ENCODE results near the gene SLC26A1. TPM values are rescaled to one million over a fixed set of nuclear protein-coding genes. Genes with fewer than 3 reads are reported as not detected.

SLC26A1 gene
- total and polyA plus RNA-seq, 2 of the 13 experiments (the other 11 are each of a cell fraction or from before 2014, with no cell fraction given) = 5.4 to 22.9 TPM

DNA sequence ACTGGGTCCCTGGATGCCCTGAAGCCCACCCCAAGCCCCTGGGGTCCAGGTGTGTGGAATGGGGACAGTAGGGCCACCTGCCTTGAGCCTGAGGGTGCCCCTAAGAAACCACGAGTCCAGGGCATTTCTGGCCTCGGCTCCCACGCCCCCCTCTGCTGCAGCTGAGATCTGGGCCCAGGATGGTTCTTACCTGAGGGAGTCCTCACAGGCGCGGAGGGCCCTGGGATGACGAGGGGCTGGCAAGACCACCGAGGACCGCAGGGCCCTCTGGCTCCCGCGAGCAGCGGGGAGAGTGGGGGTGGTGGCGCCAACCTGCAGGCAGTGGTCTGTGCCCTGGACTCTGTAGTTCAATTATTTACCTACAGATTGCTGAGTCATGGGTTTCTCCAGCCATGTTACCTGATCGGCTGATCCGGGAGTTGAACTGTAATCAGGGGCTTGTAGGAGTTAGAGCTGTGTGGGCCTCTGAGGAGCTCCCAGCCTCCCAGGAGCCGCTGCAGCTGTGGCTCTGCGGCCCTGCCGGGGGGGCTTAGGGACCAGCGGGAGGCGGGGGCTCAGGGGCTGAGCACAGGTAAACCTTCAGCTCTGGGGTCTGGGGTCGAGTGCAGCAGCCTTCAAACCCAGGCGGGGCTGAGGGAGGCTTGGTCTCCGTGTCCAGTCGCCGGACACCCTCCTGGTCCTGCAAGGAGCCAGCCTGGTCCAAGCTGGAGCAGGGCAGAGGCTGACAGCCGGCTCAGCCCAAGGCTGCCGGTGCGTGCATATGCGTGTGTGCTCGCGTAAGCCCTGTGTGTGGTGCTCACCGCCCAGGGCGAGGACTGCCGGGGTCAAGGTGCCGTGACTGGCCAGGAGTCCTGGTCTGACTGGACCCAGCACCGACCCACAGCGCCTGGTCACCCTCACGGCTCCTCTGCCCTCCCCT is at the start of gene SLC26A1 (continued):
- no peak for TF ChIP-seq MZF1 (CRISPR knock-in tag; IDR thresholded peaks at IDR 0.05; ENCODE audit: borderline replicate concordance)
- peak; percentile 30 for TF ChIP-seq HNRNPLL (IDR thresholded peaks at IDR 0.05; ENCODE audit: low read depth, low read length, poor library complexity, severe bottlenecking)
- TF ChIP-seq JUND (CRISPR knock-in tag; IDR thresholded peaks at IDR 0.05) = 0 out of 2 replicates have a peak, but pooled peaks have one; percentile 39
- no peak; the same call in 1 of the 2 replicates for TF ChIP-seq ZNF724P (CRISPR knock-in tag; IDR thresholded peaks at IDR 0.05; ENCODE audit: borderline replicate concordance)
- TF ChIP-seq POGZ (CRISPR knock-in tag; IDR thresholded peaks at IDR 0.05) = peak; percentile 10; the same call in 1 of the 2 replicates
- no peak; the same call in 1 of the 2 replicates for TF ChIP-seq NR2F6 (IDR thresholded peaks at IDR 0.05)
- peak; percentile 69 for TF ChIP-seq NR2F6 (CRISPR knock-in tag; IDR thresholded peaks at IDR 0.05)
- TF ChIP-seq ZNF878 (CRISPR knock-in tag; IDR thresholded peaks at IDR 0.05) = no peak; the same call in 1 of the 2 replicates
- TF ChIP-seq, protein P1, sequence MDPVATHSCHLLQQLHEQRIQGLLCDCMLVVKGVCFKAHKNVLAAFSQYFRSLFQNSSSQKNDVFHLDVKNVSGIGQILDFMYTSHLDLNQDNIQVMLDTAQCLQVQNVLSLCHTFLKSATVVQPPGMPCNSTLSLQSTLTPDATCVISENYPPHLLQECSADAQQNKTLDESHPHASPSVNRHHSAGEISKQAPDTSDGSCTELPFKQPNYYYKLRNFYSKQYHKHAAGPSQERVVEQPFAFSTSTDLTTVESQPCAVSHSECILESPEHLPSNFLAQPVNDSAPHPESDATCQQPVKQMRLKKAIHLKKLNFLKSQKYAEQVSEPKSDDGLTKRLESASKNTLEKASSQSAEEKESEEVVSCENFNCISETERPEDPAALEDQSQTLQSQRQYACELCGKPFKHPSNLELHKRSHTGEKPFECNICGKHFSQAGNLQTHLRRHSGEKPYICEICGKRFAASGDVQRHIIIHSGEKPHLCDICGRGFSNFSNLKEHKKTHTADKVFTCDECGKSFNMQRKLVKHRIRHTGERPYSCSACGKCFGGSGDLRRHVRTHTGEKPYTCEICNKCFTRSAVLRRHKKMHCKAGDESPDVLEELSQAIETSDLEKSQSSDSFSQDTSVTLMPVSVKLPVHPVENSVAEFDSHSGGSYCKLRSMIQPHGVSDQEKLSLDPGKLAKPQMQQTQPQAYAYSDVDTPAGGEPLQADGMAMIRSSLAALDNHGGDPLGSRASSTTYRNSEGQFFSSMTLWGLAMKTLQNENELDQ (CRISPR knock-in tag; IDR thresholded peaks at IDR 0.05; ENCODE audit: borderline replicate concordance) = no peak
- no peak for TF ChIP-seq FLYWCH1 (CRISPR knock-in tag; IDR thresholded peaks at IDR 0.05)
- no peak for TF ChIP-seq ZNF251 (CRISPR knock-in tag; IDR thresholded peaks at IDR 0.05)
- peak; percentile 57; the same call in 1 of the 2 replicates for TF ChIP-seq ZNF768 (CRISPR knock-in tag; IDR thresholded peaks at IDR 0.05)
- TF ChIP-seq ZHX1 (CRISPR knock-in tag; IDR thresholded peaks at IDR 0.05; ENCODE audit: low read depth) = 0 out of 2 replicates have a peak, but pooled peaks have one; percentile 8
- TF ChIP-seq, protein P2, sequence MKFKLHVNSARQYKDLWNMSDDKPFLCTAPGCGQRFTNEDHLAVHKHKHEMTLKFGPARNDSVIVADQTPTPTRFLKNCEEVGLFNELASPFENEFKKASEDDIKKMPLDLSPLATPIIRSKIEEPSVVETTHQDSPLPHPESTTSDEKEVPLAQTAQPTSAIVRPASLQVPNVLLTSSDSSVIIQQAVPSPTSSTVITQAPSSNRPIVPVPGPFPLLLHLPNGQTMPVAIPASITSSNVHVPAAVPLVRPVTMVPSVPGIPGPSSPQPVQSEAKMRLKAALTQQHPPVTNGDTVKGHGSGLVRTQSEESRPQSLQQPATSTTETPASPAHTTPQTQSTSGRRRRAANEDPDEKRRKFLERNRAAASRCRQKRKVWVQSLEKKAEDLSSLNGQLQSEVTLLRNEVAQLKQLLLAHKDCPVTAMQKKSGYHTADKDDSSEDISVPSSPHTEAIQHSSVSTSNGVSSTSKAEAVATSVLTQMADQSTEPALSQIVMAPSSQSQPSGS (CRISPR knock-in tag; IDR thresholded peaks at IDR 0.05) = no peak
- TF ChIP-seq KLF16 (CRISPR knock-in tag; IDR thresholded peaks at IDR 0.05) = no peak; a peak in 1 of 4 replicates
- no peak for TF ChIP-seq ONECUT2 (CRISPR knock-in tag; IDR thresholded peaks at IDR 0.05)
- peak; percentile 39; the same call in 1 of the 2 replicates for TF ChIP-seq SP2 (CRISPR knock-in tag; IDR thresholded peaks at IDR 0.05)
- no peak for TF ChIP-seq MIXL1 (CRISPR knock-in tag; IDR thresholded peaks at IDR 0.05)
- no peak for TF ChIP-seq DRAP1 (CRISPR knock-in tag; IDR thresholded peaks at IDR 0.05)
- TF ChIP-seq, protein P3, sequence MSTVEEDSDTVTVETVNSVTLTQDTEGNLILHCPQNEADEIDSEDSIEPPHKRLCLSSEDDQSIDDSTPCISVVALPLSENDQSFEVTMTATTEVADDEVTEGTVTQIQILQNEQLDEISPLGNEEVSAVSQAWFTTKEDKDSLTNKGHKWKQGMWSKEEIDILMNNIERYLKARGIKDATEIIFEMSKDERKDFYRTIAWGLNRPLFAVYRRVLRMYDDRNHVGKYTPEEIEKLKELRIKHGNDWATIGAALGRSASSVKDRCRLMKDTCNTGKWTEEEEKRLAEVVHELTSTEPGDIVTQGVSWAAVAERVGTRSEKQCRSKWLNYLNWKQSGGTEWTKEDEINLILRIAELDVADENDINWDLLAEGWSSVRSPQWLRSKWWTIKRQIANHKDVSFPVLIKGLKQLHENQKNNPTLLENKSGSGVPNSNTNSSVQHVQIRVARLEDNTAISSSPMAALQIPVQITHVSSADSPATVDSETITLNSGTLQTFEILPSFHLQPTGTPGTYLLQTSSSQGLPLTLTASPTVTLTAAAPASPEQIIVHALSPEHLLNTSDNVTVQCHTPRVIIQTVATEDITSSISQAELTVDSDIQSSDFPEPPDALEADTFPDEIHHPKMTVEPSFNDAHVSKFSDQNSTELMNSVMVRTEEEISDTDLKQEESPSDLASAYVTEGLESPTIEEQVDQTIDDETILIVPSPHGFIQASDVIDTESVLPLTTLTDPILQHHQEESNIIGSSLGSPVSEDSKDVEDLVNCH (CRISPR knock-in tag; IDR thresholded peaks at IDR 0.05) = no peak

Measured in HepG2 (cell line).